HepG2 (cell line): ENCODE measurements around the gene CEP89. TPM values are rescaled to one million over a fixed set of nuclear protein-coding genes. Genes with fewer than 3 reads are reported as not detected.
"Not testable (repeated sequence)": the region's sequence is repeated elsewhere in the genome, so short reads cannot be mapped to it uniquely, and the experiment has no call there.

ENCODE experiments used
- ATAC-seq: fragments of 200-7000 bp; cut with Tn5 transposase; 3 replicates; pipeline ENCODE4 v1.9.1; 2020; ENCODE audit warnings: mild to moderate bottlenecking, moderate library complexity
- BruUV-seq: library from RNA; stranded (reverse); fragments of 400-500 nt; replicated peaks from 2 replicates; lab custom pipeline; 2021; lab: Mats Ljungman, UMichigan
- CTCF ChIA-PET: fragments of 300-600 bp; formaldehyde crosslinking; extraction: SDS; loops from one replicate; lab custom pipeline; 2021; ENCODE audit warnings: low total read pairs, inconsistent platforms, low intra/inter-chr PET ratio; lab: Yijun Ruan, JAX
- POLR2A ChIA-PET: fragments of 350-600 bp; sonication (Branson Sonifier 250); formaldehyde crosslinking; loops from one replicate; lab custom pipeline; 2020; ENCODE audit warnings: antibody characterized with exemption, inconsistent platforms; lab: Yijun Ruan, JAX
- DNase-seq: peaks from one replicate; pipeline ENCODE4 v3.0.0-alpha.2; 2015; ENCODE audit warnings: low spot score
- FAIRE-seq: peaks from 3 replicates; lab custom pipeline; 2011; peaks lifted over from hg19 to GRCh38; lab: Jason Lieb, UNC
- H2AFZ ChIP-seq: one replicate; pipeline ENCODE4 v1.6.1; 2011; ENCODE audit warnings: low read length, inconsistent platforms
- H3K27ac ChIP-seq: fragments of 300-600 bp; 3 replicates; pipeline ENCODE4 v1.8.0; 2011; ENCODE audit warnings: mixed run types, mild to moderate bottlenecking, mixed read lengths, low read length, inconsistent platforms; ENCODE audit not compliant: insufficient read depth; ENCODE audit errors: extremely low read length
- H3K27me3 ChIP-seq, 2 experiments: fragments of 200-600 bp in 1 of 2; 2 replicates in 1 of 2; 3 replicates in 1 of 2; pipeline versions ENCODE4 v1.6.0 to v1.8.0; 2011; ENCODE audit warnings: low read length in 2 of 2, mild to moderate bottlenecking in 2 of 2, moderate library complexity in 2 of 2, inconsistent platforms in 1 of 2; ENCODE audit not compliant: insufficient read depth in 2 of 2, control insufficient read depth in 1 of 2
- H3K36me3 ChIP-seq, 2 experiments: fragments of 200-600 bp in 1 of 2; replicated peaks in 1 of 2; 2 replicates in 1 of 2; 3 replicates in 1 of 2; pipeline versions ENCODE4 v1.5.1 to v1.8.0; 2011; ENCODE audit warnings: low read length in 2 of 2, inconsistent platforms in 1 of 2; ENCODE audit not compliant: insufficient read depth in 2 of 2, control insufficient read depth in 1 of 2
- H3K4me1 ChIP-seq: 2 replicates; pipeline ENCODE4 v1.5.1; 2012; ENCODE audit warnings: low read length, inconsistent platforms; ENCODE audit not compliant: insufficient read depth
- H3K4me2 ChIP-seq: 2 replicates; pipeline ENCODE4 v1.6.0; 2011; ENCODE audit warnings: low read depth, low read length, inconsistent platforms
- H3K4me3 ChIP-seq, 3 experiments: fragments of 200-600 bp in 1 of 3; sonication (generic), shearing (Covaris generic) in 1 of 3; replicated peaks in 1 of 3; 2 replicates each; pipeline ENCODE4 v1.5.1; 2011 to 2016; ENCODE audit warnings: low read length in 3 of 3, inconsistent platforms in 2 of 3, low read depth in 2 of 3, mild to moderate bottlenecking in 2 of 3, control low read depth in 1 of 3, mixed read lengths in 1 of 3; ENCODE audit not compliant: insufficient read depth in 1 of 3
- H3K79me2 ChIP-seq: one replicate; pipeline ENCODE4 v1.6.1; 2011; ENCODE audit warnings: low read length, inconsistent platforms; ENCODE audit not compliant: insufficient read depth
- H3K9ac ChIP-seq: 2 replicates; pipeline ENCODE4 v1.6.0; 2011; ENCODE audit warnings: mild to moderate bottlenecking, low read depth, low read length, inconsistent platforms; ENCODE audit not compliant: insufficient read depth
- H3K9me3 ChIP-seq: 2 replicates; pipeline ENCODE4 v1.5.1; 2012; ENCODE audit warnings: mild to moderate bottlenecking, low read length
- H4K20me1 ChIP-seq: 2 replicates; pipeline ENCODE4 v1.6.0; 2011; ENCODE audit warnings: inconsistent platforms, mild to moderate bottlenecking, low read length, moderate library complexity; ENCODE audit not compliant: insufficient read depth
- ELF1 ChIP-seq: sonication (generic); formaldehyde crosslinking; IDR thresholded peaks from 2 replicates; pipeline ENCODE4 v1.4.0; 2020; ENCODE audit warnings: missing genetic modification reagents
- FOSL2 ChIP-seq: sonication (generic); formaldehyde crosslinking; IDR thresholded peaks from 2 replicates; pipeline ENCODE4 v1.4.0; 2020; ENCODE audit warnings: missing genetic modification reagents
- IRX3 ChIP-seq: sonication (generic); formaldehyde crosslinking; IDR thresholded peaks from 2 replicates; pipeline ENCODE4 v1.8.1; 2023; ENCODE audit warnings: mild to moderate bottlenecking, low read depth, missing genetic modification reagents, borderline replicate concordance
- KAT7 ChIP-seq: IDR thresholded peaks from 2 replicates; pipeline ENCODE4 v1.6.1; 2018; ENCODE audit warnings: borderline replicate concordance, missing compliant biosample characterization
- ZBTB1 ChIP-seq: sonication (generic); formaldehyde crosslinking; IDR thresholded peaks from 2 replicates; pipeline ENCODE4 v1.4.0; 2020; ENCODE audit warnings: missing genetic modification reagents, borderline replicate concordance
- WGBS: methylation state at CpG from one replicate; pipeline ENCODE4 v1.1.6; 2017; ENCODE audit warnings: low lambda C conversion rate; 5-methylcytosine and 5-hydroxymethylcytosine counted together
- in situ Hi-C: cut with HindIII; loops from 2 replicates; pipeline ENCODE4 v1.10.0; 2017; ENCODE audit warnings: low pct_unique_long_range_greater_than_20kb; ENCODE audit not compliant: extremely low pct_ligation_motif_present
- intact Hi-C: fragments of 100-400 bp; cut with micrococcal nuclease; formaldehyde crosslinking; loops from one replicate; pipeline ENCODE4 v1.10.0; 2022; ENCODE audit not compliant: unreplicated experiment
- polyA plus RNA-seq, 8 experiments: library from polyadenylated mRNA; depleted of rRNA in 3 of 8; stranded (reverse) in 7 of 8; unstranded in 1 of 8; fragments of >200 nt; fragmentation: Illumina TruSeq in 4 of 8; extraction: Trizol in 4 of 8; gene quantifications; 2 replicates each; pipeline versions ENCODE4 v1.2.1 to v1.2.3, GENCODE V29; 2011 to 2016; ENCODE audit warnings: low read depth in 4 of 8, missing spikeins in 1 of 8, mixed read lengths in 1 of 8; ENCODE audit not compliant: insufficient read depth in 1 of 8
- total RNA-seq, 5 experiments: library from RNA; depleted of rRNA; stranded (reverse); fragments of >200 nt; fragmentation: Illumina TruSeq; extraction: Trizol; gene quantifications; 2 replicates each; pipeline ENCODE4 v1.2.3, GENCODE V29; 2016; ENCODE audit warnings: low read depth in 1 of 5
- TF ChIP-seq, protein P1 (sequence below): sonication (generic); formaldehyde crosslinking; IDR thresholded peaks from 2 replicates; pipeline ENCODE4 v1.4.0; 2020; ENCODE audit warnings: mild to moderate bottlenecking, missing genetic modification reagents

Gene CEP89
- total and polyA plus RNA-seq, 2 of the 13 experiments (the other 11 are each of a cell fraction or from before 2014, with no cell fraction given), result 7.2 to 10.9 TPM

- BruUV-seq, in situ Hi-C loops, CTCF ChIA-PET, FAIRE-seq, H3K4me3 ChIP-seq, H3K9ac ChIP-seq, DNase-seq, H3K79me2 ChIP-seq, H2AFZ ChIP-seq, H3K4me2 ChIP-seq, H3K4me1 ChIP-seq, H3K9me3 ChIP-seq, ATAC-seq, intact Hi-C loops, POLR2A ChIA-PET, H3K27me3 ChIP-seq, H4K20me1 ChIP-seq, H3K36me3 ChIP-seq, H3K27ac ChIP-seq: not testable (repeated sequence)
- WGBS, result 99% methylated on average over 7 of the region's 7 CpGs
These were observed 114.9 kb downstream of the CEP89 start for GRCh38 chr19:32856818-32857217.

DNA sequence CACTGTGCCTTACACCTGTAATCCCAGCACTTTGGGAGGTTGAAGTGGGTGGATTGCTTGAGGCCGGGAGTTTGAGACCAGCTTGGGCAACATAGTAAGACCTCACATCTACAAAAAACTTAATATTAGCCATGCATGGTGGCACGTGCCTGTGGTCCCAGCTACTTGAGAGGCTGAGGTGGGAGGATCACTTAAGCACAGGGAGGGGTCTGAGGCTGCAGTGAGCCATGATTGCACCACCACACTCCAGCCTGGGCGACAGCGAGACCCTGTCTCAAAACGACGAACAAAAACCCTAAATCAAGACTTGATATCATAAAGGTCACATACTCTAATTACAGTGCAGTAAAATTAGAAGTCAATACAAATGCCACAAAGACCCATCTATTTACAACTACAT is 119.5 kb downstream of the CEP89 start:
- FAIRE-seq, result no peak
- H3K9ac ChIP-seq, result no peak overlapping the region
- no TSS peak for BruUV-seq

DNA sequence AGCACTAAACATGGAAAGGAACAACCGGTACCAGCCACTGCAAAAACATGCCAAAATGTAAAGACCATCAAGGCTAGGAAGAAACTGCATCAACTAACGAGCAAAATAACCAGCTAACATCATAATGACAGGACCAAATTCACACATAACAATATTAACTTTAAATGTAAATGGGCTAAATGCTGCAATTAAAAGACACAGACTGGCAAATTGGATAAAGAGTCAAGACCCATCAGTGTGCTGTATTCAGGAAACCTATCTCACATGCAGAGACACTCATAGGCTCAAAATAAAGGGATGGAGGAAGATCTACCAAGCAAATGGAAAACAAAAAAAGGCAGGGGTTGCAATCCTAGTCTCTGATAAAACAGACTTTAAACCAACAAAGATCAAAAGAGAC is 123.7 kb downstream of the CEP89 start:
- POLR2A ChIA-PET, H2AFZ ChIP-seq, H3K4me1 ChIP-seq, CTCF ChIA-PET, H3K4me3 ChIP-seq, DNase-seq, in situ Hi-C loops, H4K20me1 ChIP-seq, H3K36me3 ChIP-seq, BruUV-seq, FAIRE-seq, H3K9ac ChIP-seq, H3K27me3 ChIP-seq, ATAC-seq, H3K4me2 ChIP-seq, intact Hi-C loops, H3K9me3 ChIP-seq, H3K27ac ChIP-seq, H3K79me2 ChIP-seq: not testable (repeated sequence)
- 100% methylated on average over 1 of the region's 2 CpGs for WGBS

More for the DNA sequence above, 119.5 kb downstream of the CEP89 start:
- no peaks in the 10 kb centered on the region for H3K9me3 ChIP-seq
- in situ Hi-C loops (no loop called here), intact Hi-C loops (no loop called here)
- POLR2A ChIA-PET, result no interaction called here
- CTCF ChIA-PET, result no interaction called here
- H3K4me1 ChIP-seq, result no peaks in the 10 kb centered on the region
- no peaks in the 10 kb centered on the region for H4K20me1 ChIP-seq
- no peak overlapping the region for H2AFZ ChIP-seq
- no peak overlapping the region for H3K4me3 ChIP-seq
- DNase-seq, result no peak
- H3K27me3 ChIP-seq, result no peaks in the 10 kb centered on the region
- no peak overlapping the region for H3K4me2 ChIP-seq
- H3K79me2 ChIP-seq, result no peaks in the 10 kb centered on the region
- no peak overlapping the region for H3K27ac ChIP-seq
- H3K36me3 ChIP-seq, result no peaks in the 10 kb centered on the region
- 98% methylated on average over 6 of the region's 6 CpGs for WGBS
- TF ChIP-seq ELF1 (no peak), ZBTB1 (CRISPR knock-in tag) (no peak), IRX3 (CRISPR knock-in tag) (no peak), KAT7 (no peak), FOSL2 (CRISPR knock-in tag) (no peak)
- TF ChIP-seq, protein P1, sequence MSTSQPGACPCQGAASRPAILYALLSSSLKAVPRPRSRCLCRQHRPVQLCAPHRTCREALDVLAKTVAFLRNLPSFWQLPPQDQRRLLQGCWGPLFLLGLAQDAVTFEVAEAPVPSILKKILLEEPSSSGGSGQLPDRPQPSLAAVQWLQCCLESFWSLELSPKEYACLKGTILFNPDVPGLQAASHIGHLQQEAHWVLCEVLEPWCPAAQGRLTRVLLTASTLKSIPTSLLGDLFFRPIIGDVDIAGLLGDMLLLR (CRISPR knock-in tag), result no peak
- TF ChIP-seq, all 625 proteins: peak for 0
- no peak for ATAC-seq
